Brain microvascular endothelial cell (primary cell): ENCODE data around the gene IL1R2.
A peak's percentile ranks its signal among the peaks of the same experiment; 100 is the strongest.

Experiments used
- DNase-seq: peaks from one replicate; pipeline ENCODE4 v3.0.0-alpha.2; 2020
- H3K27ac ChIP-seq: fragments of 250-450 bp; sonication (Bioruptor Pico); 2 replicates; pipeline ENCODE4 v1.5.1; 2020; ENCODE audit warnings: mild to moderate bottlenecking, moderate library complexity
- H3K27me3 ChIP-seq: fragments of 250-450 bp; sonication (Bioruptor Pico); replicated peaks from 2 replicates; pipeline ENCODE4 v1.5.1; 2020; ENCODE audit warnings: mild to moderate bottlenecking
- H3K36me3 ChIP-seq: fragments of 250-450 bp; sonication (Bioruptor Pico); replicated peaks from 2 replicates; pipeline ENCODE4 v1.5.1; 2020; ENCODE audit warnings: mild to moderate bottlenecking
- H3K4me3 ChIP-seq: 2 replicates; pipeline ENCODE4 v1.5.1; 2011; ENCODE audit warnings: low read depth, mild to moderate bottlenecking, control low read depth, low read length, moderate library complexity
- in situ Hi-C: cut with HindIII; loops from 2 replicates; pipeline ENCODE4 v1.10.0; 2017; ENCODE audit warnings: low sequenced_read_pairs, low pct_ligation_motif_present
- TF ChIP-seq, protein P1 (sequence below): IDR thresholded peaks from 2 replicates; pipeline ENCODE4 v1.5.1; 2011; ENCODE audit warnings: low read depth, mild to moderate bottlenecking, moderate library complexity, low read length, control low read depth, inconsistent platforms; ENCODE audit errors: missing control alignments

The IL1R2 gene

GRCh38 chr2:101983486-101983885 lies 8.3 kb upstream of the IL1R2 start:
- in situ Hi-C loops = no loop called here
- Histone ChIP-seq H3K36me3 (no peaks in the 10 kb centered on the region), H3K27me3 (no peaks in the 10 kb centered on the region), H3K27ac (no peak overlapping the region), H3K4me3 (no peak overlapping the region)
- DNase-seq = no peak
- TF ChIP-seq, protein P1, sequence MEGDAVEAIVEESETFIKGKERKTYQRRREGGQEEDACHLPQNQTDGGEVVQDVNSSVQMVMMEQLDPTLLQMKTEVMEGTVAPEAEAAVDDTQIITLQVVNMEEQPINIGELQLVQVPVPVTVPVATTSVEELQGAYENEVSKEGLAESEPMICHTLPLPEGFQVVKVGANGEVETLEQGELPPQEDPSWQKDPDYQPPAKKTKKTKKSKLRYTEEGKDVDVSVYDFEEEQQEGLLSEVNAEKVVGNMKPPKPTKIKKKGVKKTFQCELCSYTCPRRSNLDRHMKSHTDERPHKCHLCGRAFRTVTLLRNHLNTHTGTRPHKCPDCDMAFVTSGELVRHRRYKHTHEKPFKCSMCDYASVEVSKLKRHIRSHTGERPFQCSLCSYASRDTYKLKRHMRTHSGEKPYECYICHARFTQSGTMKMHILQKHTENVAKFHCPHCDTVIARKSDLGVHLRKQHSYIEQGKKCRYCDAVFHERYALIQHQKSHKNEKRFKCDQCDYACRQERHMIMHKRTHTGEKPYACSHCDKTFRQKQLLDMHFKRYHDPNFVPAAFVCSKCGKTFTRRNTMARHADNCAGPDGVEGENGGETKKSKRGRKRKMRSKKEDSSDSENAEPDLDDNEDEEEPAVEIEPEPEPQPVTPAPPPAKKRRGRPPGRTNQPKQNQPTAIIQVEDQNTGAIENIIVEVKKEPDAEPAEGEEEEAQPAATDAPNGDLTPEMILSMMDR = no peak

- no peaks in the 10 kb centered on the region for H3K27me3 ChIP-seq
- no peaks in the 10 kb centered on the region for H3K36me3 ChIP-seq
- no peak for DNase-seq
- no peak overlapping the region for H3K27ac ChIP-seq
- TF ChIP-seq, protein P1 = peak; percentile 67
- no peak overlapping the region for H3K4me3 ChIP-seq
- in situ Hi-C loops = no loop called here
Measured at GRCh38 chr2:101983928-101984327, 7.8 kb upstream of the IL1R2 start.

DNA sequence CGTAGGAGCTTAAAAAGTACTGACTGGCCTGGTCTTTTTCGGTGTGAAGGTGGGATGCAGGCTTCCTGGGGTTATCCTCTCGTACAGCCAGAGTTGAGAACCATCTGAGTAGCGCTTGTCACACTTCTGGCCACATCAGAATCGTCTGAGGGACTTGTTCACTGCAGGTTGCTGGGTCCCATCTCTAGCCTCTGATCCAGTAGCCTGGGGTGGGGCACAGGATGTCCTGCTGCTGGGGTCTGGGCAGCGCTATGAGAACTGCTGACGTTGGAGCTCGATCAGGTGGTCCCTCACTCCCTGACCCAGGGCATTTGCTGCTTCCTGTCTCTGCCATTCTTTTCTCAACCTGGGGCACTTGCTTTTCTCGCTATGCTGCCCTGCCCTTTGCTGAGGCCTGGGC lies 7.1 kb upstream of the IL1R2 start:
- in situ Hi-C loops = no loop called here
- Histone ChIP-seq H3K36me3 (no peaks in the 10 kb centered on the region), H3K4me3 (no peak overlapping the region), H3K27me3 (peaks cover under 1% of the 10 kb centered on the region), H3K27ac (no peak overlapping the region)
- TF ChIP-seq, protein P1 = no peak
- DNase-seq = no peak

DNA sequence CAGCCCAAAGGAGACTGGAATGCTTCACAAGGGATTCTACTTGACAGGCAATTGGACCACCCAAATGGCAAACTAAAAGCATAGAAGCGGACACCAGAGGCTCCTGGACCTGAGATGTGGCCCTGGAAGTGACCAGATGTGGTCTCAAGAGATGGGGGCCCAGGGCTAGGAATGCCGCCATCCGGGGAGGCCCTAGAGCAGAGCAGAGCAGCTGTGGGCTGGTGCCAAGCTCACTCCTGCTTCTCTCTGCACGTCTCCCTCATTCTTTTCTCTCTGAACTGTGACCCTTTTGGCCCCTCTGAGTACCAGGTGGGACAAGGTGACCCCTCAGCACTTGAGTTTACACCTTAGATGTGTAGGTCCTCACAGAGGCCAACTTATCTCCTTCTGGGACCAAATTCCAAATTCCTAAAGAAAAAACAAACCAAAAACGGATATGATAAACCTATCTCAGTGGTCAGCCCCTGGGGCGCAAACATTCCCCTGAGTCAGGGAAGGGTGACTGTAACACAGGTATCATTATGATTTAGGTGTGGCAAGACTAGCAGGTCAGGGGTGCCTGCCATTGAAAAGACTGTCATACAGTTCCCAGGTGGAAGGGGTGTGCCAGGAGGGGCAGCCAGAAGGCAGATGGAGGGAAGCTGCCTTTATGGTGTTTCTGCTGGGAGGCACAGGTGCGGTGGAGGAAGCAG lies 6.5 kb upstream of the IL1R2 start:
- Histone ChIP-seq H3K27me3 (peaks cover 2% of the 10 kb centered on the region), H3K36me3 (no peaks in the 10 kb centered on the region), H3K27ac (no peak overlapping the region), H3K4me3 (no peak overlapping the region)
- in situ Hi-C loops = no loop called here
- TF ChIP-seq, protein P1 = no peak
- no peak for DNase-seq

DNA sequence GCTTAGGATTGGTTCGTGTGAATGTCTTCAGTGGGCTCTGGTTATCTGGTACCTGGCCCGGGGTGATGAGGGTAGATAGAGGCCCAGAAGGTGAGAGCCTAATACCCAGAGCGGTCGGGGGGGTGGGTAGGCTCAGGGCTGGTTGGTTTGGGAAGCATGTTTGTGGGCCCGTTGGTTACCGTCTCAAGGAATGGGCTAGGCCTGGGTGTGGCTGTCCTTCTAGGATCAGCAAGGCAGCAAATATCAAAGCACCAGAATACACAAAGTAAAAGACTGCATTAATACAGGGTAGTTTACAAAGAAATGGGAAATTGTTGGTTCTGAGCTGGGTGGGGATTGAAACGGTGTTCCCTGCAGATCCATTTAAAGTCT lies 6.0 kb upstream of the IL1R2 start:
- Histone ChIP-seq H3K36me3 (no peaks in the 10 kb centered on the region), H3K27ac (no peak overlapping the region), H3K4me3 (no peak overlapping the region), H3K27me3 (peaks cover 2% of the 10 kb centered on the region)
- TF ChIP-seq, protein P1 = no peak
- in situ Hi-C loops = no loop called here
- no peak for DNase-seq

DNA sequence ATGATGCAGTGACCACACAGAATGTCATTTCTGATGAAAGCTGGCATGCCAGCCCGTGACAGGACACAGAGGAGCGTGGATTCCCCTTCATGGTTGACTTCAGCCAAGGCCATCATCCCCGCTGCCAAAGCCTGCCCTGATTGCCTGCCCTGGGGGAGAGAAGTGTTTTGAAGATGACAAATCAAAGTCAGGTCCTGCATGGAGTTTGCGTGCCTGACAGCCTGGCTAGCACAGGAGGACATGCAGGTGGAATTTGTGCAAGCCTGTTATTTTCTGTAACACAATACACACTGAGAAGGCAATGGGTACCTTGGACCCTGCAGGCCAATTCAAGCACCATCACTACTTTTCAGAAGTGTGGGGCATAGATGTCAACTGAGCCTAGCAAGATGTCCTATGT lies 5.4 kb upstream of the IL1R2 start:
- TF ChIP-seq, protein P1 = no peak
- Histone ChIP-seq H3K4me3 (no peak overlapping the region), H3K27me3 (peaks cover 2% of the 10 kb centered on the region), H3K36me3 (no peaks in the 10 kb centered on the region), H3K27ac (no peak overlapping the region)
- in situ Hi-C loops = no loop called here
- no peak for DNase-seq
